ENCODE results near the gene SPTAN1.

Gene SPTAN1

DNA sequence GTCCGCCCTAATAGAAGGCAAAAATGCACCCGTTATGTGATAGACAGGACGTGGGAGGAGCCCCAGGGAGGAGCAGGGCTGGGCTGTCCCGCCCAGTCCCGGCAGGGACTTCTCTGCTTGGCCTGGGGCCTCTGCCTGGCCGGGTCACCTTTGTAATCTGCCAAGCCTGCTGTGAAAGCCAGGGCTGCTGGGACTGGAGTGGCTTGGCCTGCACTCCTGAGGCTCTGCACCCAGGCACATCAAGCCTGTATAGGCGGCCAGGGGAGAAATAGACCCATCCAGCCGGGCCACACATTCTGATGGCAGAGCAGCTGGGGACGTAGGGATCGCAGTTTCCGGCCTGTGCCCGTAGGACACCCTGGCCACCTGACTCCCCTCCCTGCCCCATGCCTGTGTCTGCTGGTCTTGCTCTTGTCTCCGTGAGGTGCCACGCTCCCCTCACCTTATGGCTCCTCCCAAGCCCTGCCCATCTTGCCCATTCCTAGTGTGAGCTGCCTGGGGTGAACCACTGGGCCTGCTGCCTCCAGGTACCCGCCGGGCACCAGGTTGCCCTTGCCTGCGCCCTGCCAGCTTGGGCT, 76.2 kb downstream of the SPTAN1 start:
- Mint-ChIP-seq H3K27me3 (no peaks in the 10 kb centered on the region), H3K4me3 (no peak overlapping the region), H3K4me1 (ENCODE audit: low read depth) (no peaks in the 10 kb centered on the region), H3K36me3 (peaks cover 2% of the 10 kb centered on the region), H3K9me3 (ENCODE audit: low read depth) (no peaks in the 10 kb centered on the region), H3K27ac (no peak overlapping the region)

- H3K4me3 Mint-ChIP-seq, result no peak overlapping the region
- H3K36me3 Mint-ChIP-seq, result peaks cover 2% of the 10 kb centered on the region
- H3K27me3 Mint-ChIP-seq, result no peaks in the 10 kb centered on the region
- H3K4me1 Mint-ChIP-seq (ENCODE audit: low read depth), result no peaks in the 10 kb centered on the region
- peak overlapping the region; percentile 66 for H3K27ac Mint-ChIP-seq
- H3K9me3 Mint-ChIP-seq (ENCODE audit: low read depth), result no peaks in the 10 kb centered on the region
These were observed 76.7 kb downstream of the SPTAN1 start for GRCh38 chr9:128629136-128629535.

DNA sequence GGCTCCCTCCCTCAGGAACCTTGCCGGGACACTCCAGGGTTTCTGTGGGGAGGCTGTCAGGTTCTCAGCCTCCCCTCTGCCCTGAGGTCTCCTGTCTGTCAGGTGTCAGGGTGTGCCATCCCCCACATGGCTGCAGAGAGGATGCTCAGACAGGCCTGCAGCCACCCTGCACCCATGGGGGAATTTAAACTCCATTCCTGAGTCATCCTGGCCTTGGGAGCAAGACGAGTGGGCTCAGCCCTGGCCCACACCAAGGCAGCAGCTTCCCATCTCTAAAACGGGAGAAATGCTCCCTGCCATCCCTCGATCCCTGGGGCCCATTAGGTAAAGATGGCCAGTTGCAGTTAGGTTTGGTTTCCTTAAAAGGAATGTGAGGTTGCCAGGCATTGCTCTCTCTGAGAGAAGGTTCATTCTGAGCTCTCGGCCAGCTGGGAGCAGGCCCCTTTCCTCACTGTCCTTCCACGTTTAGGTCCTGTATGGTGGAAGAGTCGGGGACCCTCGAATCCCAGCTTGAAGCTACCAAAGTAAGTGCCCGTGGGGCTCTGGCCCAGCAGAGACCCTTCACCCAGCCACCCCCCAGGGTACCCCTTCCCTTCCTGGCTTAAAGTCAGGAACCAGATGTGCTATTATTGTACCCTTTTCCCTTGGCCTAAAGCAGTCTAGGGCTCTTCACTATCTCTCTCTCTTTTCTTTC, 77.6 kb downstream of the SPTAN1 start:
- no peak overlapping the region for H3K4me3 Mint-ChIP-seq
- no peaks in the 10 kb centered on the region for H3K9me3 Mint-ChIP-seq (ENCODE audit: low read depth)
- H3K36me3 Mint-ChIP-seq, result peaks cover 2% of the 10 kb centered on the region
- H3K27ac Mint-ChIP-seq, result no peak overlapping the region
- H3K27me3 Mint-ChIP-seq, result no peaks in the 10 kb centered on the region
- H3K4me1 Mint-ChIP-seq (ENCODE audit: low read depth), result no peaks in the 10 kb centered on the region

DNA sequence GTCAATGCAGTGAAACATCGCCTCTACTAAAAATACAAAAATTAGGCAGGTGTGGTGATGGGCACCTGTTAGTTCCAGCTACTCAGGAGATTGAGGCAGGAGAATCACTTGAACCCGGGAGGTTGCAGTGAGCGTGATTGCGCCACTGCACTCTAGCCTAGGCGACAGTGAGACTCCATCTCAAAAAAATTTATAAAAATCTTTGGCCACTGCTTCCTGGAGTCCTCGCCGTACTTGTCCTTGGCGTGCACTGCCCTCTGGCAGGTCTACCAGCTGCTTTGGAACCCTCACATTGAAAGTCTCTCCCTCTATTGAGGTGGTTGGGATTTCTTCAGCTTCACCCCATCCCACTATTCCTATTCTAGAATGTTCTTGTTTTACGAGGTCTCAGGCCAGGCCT, 79.2 kb downstream of the SPTAN1 start:
- no peak overlapping the region for H3K4me3 Mint-ChIP-seq
- H3K27me3 Mint-ChIP-seq, result no peaks in the 10 kb centered on the region
- H3K27ac Mint-ChIP-seq, result no peak overlapping the region
- no peaks in the 10 kb centered on the region for H3K36me3 Mint-ChIP-seq
- no peaks in the 10 kb centered on the region for H3K4me1 Mint-ChIP-seq (ENCODE audit: low read depth)
- H3K9me3 Mint-ChIP-seq (ENCODE audit: low read depth), result no peaks in the 10 kb centered on the region

DNA sequence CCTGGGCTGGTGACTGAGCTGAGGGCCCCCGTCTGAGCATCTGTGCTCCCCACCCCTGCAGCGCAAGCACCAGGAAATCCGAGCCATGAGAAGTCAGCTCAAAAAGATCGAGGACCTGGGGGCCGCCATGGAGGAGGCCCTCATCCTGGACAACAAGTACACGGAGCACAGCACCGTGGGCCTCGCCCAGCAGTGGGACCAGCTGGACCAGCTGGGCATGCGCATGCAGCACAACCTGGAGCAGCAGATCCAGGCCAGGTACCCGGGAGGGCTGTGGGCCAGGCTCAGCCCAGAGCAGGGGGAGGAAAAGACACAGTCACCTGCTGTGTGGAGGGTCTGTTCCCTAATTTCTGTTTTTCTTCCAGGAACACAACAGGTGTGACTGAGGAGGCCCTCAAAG, 79.7 kb downstream of the SPTAN1 start:
- Mint-ChIP-seq H3K9me3 (ENCODE audit: low read depth) (no peaks in the 10 kb centered on the region), H3K36me3 (no peaks in the 10 kb centered on the region), H3K27ac (no peak overlapping the region), H3K4me1 (ENCODE audit: low read depth) (no peaks in the 10 kb centered on the region), H3K27me3 (no peaks in the 10 kb centered on the region), H3K4me3 (no peak overlapping the region)

- no peak overlapping the region for H3K27ac Mint-ChIP-seq
- H3K4me3 Mint-ChIP-seq, result no peak overlapping the region
- no peaks in the 10 kb centered on the region for H3K36me3 Mint-ChIP-seq
- no peaks in the 10 kb centered on the region for H3K4me1 Mint-ChIP-seq (ENCODE audit: low read depth)
- H3K9me3 Mint-ChIP-seq (ENCODE audit: low read depth), result no peaks in the 10 kb centered on the region
- no peaks in the 10 kb centered on the region for H3K27me3 Mint-ChIP-seq
These were observed 80.1 kb downstream of the SPTAN1 start for GRCh38 chr9:128632486-128632885.

DNA sequence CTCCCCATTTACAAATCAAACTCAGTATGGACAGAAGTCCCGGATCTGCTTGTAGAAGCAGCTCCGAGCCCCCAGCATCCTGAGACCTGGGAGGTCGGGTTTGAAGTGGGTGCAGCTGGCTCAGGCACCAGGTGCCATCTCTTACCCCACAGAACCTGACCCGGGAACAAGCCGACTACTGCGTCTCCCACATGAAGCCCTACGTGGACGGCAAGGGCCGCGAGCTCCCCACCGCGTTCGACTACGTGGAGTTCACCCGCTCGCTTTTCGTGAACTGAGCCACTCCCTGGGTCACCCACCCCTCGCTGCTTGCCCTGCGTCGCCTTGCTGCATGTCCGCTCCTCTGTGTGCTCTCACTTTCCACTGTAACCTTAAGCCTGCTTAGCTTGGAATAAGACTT, 80.7 kb downstream of the SPTAN1 start:
- H3K4me3 Mint-ChIP-seq, result no peak overlapping the region
- no peaks in the 10 kb centered on the region for H3K36me3 Mint-ChIP-seq
- H3K27ac Mint-ChIP-seq, result no peak overlapping the region
- H3K27me3 Mint-ChIP-seq, result no peaks in the 10 kb centered on the region
- H3K9me3 Mint-ChIP-seq (ENCODE audit: low read depth), result no peaks in the 10 kb centered on the region
- H3K4me1 Mint-ChIP-seq (ENCODE audit: low read depth), result no peaks in the 10 kb centered on the region

- no peak overlapping the region for H3K4me3 Mint-ChIP-seq
- no peaks in the 10 kb centered on the region for H3K9me3 Mint-ChIP-seq (ENCODE audit: low read depth)
- no peaks in the 10 kb centered on the region for H3K4me1 Mint-ChIP-seq (ENCODE audit: low read depth)
- H3K27me3 Mint-ChIP-seq, result no peaks in the 10 kb centered on the region
- H3K36me3 Mint-ChIP-seq, result no peaks in the 10 kb centered on the region
- H3K27ac Mint-ChIP-seq, result no peak overlapping the region
These were observed 81.2 kb downstream of the SPTAN1 start for GRCh38 chr9:128633601-128634000.

DNA sequence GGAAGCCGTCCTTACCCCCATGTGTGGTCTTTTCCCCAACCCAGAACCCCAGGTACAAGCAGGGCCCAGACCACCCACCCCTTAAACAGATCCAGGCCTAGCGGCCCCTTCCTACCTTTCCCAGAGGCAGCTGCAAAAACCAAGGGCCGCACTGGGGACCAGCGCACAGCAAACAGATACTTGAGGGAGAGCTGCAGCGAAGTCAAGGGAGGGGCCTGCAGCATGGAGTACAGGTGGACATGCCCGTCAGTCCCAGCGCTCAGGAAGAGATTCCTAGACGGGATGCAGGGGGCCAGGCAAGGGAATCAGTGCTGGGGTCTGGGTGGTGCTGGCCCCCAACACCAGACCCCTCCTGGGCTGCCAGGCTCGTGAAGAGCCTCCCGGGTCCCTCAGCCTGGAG, 81.7 kb downstream of the SPTAN1 start:
- Mint-ChIP-seq H3K27me3 (no peaks in the 10 kb centered on the region), H3K4me3 (no peak overlapping the region), H3K9me3 (ENCODE audit: low read depth) (no peaks in the 10 kb centered on the region), H3K4me1 (ENCODE audit: low read depth) (no peaks in the 10 kb centered on the region), H3K27ac (no peak overlapping the region), H3K36me3 (no peaks in the 10 kb centered on the region)

DNA sequence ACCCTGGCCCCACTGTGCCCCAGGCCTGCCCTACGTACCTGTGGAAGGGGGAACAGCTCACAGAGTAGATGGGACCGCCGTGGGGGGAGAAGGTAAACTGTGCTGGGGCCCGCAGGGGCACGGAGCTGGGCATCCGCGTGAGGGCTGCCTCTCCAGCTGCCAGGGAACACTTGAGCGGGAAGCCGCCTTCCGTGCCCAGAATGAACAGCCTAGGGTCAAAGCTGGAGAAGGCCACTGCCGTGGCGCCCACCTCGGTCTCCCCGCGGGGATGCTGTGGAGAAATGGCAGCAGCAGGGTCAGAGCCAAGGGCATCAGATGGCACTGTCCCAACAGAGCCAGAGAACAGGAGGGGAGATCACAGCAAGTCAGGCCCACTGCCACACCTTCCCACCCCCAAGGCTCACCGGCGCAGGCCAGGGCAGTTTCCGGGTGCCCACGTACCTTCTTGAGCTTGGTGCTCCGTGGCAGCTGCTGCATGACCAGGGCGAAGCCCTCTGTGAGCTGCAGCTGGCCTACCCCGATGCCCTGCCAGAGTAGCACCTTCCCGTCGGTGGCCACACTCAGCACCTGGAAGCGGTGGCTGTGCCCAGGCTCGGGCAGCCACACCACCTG, 82.4 kb downstream of the SPTAN1 start:
- H3K27me3 Mint-ChIP-seq, result no peaks in the 10 kb centered on the region
- H3K4me1 Mint-ChIP-seq (ENCODE audit: low read depth), result no peaks in the 10 kb centered on the region
- H3K4me3 Mint-ChIP-seq, result no peak overlapping the region
- no peaks in the 10 kb centered on the region for H3K36me3 Mint-ChIP-seq
- no peak overlapping the region for H3K27ac Mint-ChIP-seq
- H3K9me3 Mint-ChIP-seq (ENCODE audit: low read depth), result no peaks in the 10 kb centered on the region

GRCh38 chr9:128635266-128636023, 83.1 kb downstream of the SPTAN1 start:
- Mint-ChIP-seq H3K9me3 (ENCODE audit: low read depth) (no peaks in the 10 kb centered on the region), H3K27me3 (no peaks in the 10 kb centered on the region), H3K4me1 (ENCODE audit: low read depth) (no peaks in the 10 kb centered on the region), H3K27ac (no peak overlapping the region), H3K4me3 (no peak overlapping the region), H3K36me3 (no peaks in the 10 kb centered on the region)

DNA sequence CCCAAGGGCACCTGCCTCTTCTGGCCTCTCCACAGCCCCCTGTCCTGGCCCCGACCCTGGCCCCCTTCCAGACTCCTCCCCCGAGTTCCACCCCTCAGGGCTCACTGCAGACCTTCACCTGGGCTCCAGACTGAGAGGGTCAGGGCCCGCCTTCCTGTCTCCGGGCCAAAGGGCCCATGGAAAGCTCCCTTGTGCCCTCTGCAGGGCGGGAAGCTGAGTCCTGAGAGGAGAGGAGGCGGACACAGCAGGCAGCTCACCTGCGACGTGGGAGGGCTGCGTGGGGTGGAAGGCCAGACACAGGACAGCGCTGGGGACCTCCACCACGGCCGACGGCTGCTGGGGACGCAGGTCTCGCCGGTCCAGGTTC, 83.6 kb downstream of the SPTAN1 start:
- Mint-ChIP-seq H3K4me1 (ENCODE audit: low read depth) (no peaks in the 10 kb centered on the region), H3K27me3 (no peaks in the 10 kb centered on the region), H3K9me3 (ENCODE audit: low read depth) (no peaks in the 10 kb centered on the region), H3K27ac (no peak overlapping the region), H3K36me3 (no peaks in the 10 kb centered on the region), H3K4me3 (no peak overlapping the region)

DNA sequence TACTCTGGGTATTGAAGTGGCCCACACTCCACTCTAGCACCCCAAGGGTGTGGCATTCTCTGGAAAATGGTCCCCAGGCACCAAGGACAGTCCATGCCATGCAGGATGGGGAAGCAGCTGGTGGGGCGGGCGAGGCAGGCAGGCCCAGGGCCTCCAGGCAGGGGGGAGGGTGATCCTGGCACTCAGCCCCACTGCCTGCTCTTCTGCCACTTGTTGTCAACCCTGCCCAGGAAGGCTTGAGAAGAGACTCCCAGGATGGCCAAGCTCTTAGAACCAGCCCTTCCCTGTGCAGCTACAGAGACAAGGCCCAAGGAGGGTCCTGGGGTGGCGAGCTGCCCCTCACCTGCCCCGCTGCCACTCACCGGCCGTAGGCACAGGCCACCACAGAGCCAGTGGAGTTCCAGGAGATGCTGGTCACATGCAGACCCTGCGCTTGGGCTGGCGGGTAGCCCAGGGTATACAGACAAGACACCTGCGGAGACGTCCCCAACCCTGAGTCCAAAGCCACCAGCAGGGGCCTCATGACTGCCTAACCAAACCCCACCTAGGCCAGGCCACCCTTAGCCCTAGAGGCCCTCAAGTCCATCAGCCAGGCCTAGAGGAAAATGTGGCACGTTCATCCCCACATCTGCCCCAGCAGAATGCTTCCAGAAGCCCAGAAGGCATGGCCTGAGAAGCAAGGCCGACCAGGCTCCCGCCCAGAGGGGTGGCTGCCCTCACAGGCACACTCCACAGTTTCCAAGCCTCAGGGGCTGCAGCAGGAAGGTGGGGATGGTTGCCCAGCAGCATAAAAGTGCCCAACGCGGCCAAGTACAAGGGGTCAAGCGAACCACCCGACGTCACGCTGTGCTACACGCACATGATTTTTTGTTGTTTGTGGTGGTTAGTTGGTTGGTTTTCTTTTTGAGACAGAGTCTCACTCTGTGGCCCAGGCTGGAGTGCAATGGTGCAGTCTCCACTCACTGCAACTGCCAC, 84.5 kb downstream of the SPTAN1 start:
- no peaks in the 10 kb centered on the region for H3K36me3 Mint-ChIP-seq
- no peak overlapping the region for H3K27ac Mint-ChIP-seq
- H3K9me3 Mint-ChIP-seq (ENCODE audit: low read depth), result no peaks in the 10 kb centered on the region
- H3K4me1 Mint-ChIP-seq (ENCODE audit: low read depth), result no peaks in the 10 kb centered on the region
- H3K27me3 Mint-ChIP-seq, result no peaks in the 10 kb centered on the region
- no peak overlapping the region for H3K4me3 Mint-ChIP-seq

- Mint-ChIP-seq H3K36me3 (no peaks in the 10 kb centered on the region), H3K4me1 (ENCODE audit: low read depth) (no peaks in the 10 kb centered on the region), H3K4me3 (no peak overlapping the region), H3K27ac (no peak overlapping the region), H3K27me3 (no peaks in the 10 kb centered on the region), H3K9me3 (ENCODE audit: low read depth) (no peaks in the 10 kb centered on the region)
These were observed 85.3 kb downstream of the SPTAN1 start for GRCh38 chr9:128637656-128638055.
